Glomerular endothelial cell (primary cell): Measurements from ENCODE around the gene DPF3. TPM values are rescaled to one million over a fixed set of nuclear protein-coding genes. Genes with fewer than 3 reads are reported as not detected.
A peak's percentile ranks its signal among the peaks of the same experiment; 100 is the strongest.

Experiments
- DNase-seq: peaks from one replicate; pipeline ENCODE4 v3.0.0-alpha.2; 2011; ENCODE audit warnings: low read depth, low spot score; ENCODE audit errors: extremely low read depth
- total RNA-seq: library from RNA; depleted of rRNA; stranded (reverse); fragments of >200 nt; gene quantifications from 2 replicates; pipeline ENCODE4 v1.2.3, GENCODE V29; 2015

The DPF3 gene
- total RNA-seq, 1 donor from 2014 or later, result 6.2 TPM

DNA sequence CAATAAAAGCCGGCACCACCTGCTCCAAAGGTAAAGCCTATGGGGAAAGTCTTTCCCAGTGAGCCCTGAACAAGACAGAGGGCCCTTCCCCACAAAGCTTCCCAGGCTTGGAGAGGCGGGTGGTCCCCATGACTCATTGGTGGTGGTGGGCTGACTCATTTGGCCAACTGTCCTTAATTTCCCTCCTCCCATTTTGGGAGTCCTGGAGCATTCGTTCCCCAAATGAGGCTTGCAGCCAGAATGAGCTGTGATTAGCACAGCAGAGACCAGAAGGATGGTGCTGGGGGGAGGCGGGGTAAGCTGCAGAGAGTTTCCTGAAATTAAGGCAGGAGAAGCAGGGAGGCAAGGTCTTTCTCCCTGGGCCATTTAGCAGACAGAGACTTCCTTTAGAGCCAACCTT, 241.7 kb downstream of the DPF3 start:
- DNase-seq, result no peak

DNA sequence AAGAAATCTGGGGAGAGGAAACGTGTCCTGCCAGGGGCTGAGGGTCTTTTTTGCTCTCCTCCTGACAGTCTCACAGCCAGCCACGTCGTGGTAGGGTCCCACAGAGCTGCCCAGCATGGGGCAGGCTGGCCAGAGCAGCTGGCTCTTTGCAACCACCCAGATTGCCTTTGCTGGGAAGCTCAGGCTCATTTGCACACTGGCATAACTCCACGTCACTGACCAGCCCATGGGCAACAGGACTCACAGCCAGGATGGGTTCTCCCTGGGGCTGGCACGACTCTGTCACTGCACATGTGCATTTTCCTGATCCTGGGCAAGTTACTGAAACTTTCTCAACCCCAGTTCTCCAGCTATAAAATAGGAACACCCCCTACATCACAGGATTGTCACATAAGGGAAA, 242.2 kb downstream of the DPF3 start:
- no peak for DNase-seq

DNA sequence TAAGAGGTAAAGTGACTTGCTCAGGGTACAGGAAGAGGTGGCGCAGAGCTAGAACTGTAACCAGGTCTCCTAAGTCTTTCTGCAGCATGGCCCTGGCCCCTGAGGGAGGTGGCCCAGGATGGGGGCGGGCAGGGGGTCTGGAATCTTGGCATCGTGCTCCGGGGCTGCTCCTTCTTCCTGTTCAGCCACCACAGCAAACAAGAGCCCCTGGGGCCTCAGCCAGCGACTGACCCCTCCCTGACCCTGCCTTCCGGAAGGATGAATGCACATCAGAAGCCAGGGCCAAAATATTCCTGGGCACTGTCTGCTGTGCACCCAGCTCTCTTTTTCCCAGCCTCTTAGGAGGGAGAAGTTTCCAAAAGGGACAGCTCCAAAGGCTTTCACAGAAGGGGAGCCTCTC, 242.8 kb downstream of the DPF3 start:
- DNase-seq, result no peak

DNA sequence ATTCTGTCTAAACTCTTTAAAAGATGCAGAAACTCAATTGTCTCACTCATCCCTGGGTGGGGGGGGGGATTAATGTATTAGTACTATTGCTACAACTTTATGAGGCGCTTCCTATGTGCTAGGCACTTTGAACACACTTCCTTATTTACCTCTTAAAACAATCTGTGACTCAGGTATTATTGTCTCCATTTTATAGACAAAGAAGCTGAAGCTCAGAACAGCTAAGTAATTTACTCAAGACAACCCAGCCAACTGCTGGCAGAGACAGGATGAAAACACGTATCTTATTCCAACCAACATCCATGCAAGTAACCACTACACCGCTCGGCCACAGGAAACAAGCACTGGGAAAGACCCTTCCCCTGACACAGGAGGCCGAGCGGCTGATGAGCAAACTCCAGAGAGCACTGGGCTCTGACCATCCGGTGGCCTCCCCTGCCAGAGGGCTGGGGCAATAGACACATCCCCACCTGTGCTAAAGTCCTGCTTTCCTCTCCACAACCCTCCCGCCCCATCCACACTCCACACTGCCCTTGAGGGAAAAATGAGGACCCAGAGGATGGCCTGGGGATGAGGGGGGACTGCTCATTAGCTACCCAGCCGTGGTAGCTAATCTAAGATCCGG, 244.2 kb downstream of the DPF3 start:
- DNase-seq, result no peak

DNA sequence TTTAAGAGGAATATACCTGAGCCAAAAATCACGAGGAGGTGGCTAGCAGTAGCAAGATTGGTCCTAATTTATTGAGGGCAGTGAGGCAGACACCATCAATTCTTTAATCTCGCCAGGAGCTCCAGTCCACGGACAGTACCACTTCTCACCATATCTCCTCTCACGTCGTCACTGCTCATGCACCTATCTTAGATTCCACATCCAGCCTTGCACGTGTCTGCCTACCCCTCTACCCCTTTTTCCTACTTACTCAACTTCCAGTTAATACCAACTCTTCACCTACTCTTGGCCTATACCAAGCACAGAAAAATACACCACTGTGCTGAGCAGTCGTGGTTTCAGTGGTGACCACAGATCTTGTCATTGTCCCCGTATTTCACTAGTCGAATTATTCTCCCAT, 246.1 kb downstream of the DPF3 start:
- no peak for DNase-seq

DNA sequence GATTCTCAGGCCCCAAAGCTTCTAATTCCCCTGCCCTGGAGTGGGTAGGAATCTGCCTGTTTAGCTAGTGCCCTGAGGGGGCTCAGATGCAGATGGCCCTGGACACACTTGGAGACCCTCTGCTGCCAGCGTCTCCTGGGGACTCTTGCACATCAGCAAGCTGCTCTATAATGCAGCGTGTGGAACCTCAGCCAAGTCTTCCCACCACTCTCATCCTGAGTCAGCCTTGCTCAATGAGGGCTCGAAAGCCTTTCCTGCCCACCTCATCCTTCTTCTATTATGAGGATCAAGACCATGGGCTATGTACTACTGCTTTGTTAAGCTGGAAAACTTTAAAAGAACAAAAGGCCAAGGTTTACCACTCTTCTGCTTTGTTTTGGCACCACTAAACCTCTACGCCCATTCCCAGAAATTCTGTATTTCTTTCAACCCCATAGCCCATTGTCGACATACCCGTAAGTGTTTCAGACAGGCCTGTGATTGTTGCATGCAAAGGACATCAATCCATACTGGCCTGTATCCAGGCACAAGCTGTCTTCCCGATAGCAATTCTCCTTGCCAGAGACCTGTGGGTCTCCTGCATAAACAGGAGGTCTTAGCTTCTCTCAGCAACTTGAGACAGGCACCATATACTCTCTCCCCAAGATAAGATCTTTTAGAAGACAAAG, 246.9 kb downstream of the DPF3 start:
- DNase-seq, result no peak

DNA sequence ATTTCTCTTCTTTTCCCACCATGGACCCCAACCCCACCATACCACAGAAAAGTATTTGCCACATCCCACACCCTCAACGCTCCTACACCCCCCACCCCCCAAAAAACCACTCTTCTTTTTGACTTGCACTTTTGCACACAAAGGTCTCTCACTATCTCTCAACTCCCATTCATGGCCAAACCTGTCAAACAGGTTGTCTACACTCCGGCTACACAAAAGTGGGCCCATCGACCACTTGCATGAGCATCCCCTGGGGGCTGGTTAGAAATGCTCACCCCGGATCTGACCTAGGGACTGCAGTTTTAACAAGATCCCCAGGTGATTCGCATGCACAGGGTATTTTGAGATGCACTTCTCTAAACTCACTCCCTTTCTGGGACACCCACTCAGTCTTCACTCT, 248.2 kb downstream of the DPF3 start:
- no peak for DNase-seq

DNA sequence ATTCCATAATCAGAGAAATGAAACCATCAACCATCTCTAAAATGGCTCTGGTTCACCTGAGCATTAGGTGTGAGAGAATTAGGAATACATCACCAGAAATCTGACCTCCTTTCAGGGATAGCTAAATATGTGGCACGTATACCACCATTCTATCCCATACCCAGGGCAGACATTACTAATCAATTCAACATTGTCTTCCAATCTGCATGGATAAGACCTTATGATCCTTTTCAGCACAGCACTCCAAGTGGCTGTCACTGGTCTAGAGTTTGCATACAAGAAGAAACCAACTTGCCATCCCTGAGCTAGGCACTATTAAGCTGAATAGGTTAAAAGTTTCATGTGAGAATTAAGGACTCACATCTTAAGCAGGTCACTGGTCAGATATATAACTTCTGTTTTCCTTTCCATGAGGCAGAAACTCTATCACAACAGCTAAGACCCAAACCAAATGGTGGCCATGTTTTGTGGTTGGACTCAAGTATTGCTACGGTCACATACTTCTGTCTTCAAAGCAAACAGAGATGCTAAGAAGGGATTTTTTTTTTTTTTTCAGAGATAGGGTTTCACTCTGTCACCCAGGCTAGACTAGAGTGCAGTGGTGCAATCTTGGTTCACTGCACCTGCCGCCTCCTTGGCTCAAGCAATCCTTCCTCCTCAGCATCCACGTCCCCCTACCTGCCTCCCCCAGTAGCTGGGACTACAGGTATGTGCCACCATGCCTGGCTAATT, 249.0 kb downstream of the DPF3 start:
- DNase-seq, result no peak

DNA sequence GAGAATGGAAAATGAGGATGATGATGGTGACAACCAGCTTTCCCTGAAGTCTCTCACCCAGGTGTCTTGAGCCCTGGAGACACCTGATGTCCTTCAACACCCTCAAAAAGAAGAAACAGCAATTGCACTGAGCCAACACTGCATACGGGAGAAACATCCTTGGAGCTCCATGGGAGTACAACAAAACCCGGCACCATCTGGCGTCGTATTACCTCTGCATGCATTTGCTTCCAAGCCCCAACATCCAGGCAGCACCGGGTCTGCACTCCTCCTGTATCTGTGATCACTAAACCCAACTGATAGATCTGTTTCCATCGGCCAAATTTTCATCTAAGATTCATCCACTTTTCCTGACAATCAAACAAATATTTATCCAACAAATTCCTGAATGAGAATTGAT, 249.9 kb downstream of the DPF3 start:
- no peak for DNase-seq

DNA sequence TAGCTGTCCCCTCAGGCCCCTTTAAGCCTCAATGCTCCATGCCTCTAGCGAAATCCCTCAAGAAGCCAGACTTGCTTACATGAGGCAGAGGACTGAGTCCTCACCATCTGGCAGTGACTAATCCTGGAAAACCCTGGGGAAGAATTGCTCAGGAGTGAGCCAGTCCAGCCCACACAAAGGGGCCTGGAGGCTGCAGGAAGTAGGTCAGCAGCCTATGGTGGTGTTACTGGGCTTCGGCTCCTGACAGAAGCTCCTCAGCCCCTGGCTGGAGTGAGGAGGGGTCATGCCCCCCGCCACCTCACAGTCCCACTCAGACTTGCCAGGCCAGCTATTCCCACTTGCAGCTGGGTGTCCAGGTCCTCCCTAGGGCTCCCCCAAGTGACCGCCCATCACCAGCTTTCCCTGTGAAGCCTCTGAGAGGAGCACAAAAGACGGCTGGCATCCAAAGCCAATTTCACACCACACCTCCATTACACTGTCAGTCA, 250.5 kb downstream of the DPF3 start:
- DNase-seq, result peak; percentile 88

DNA sequence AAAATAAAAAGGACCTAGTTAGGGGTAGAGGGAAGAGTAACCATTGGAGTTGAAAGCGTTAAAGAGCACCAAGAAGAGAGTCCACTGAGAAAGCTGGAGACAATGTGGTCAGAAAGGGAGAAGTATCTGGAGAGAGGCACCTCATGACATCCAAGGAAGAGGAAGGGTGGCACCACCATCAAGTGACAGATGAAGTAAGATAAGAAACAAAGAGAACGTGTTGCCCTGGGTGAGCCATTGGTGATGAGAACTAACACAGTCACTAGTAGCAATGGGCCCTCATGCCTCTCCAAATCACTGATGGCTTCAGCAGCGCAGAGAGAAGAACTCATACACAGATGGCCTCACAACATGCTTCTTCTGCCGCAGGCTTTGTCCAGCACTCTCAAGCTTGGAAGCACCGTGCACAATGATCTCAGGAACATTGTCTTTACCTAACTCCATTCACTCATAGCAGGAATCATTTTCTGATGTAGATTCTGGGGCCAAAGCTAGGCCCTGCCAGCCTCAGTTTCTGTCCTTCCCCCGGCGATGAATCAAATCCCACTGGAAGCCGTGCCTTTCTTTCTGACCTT, 252.9 kb downstream of the DPF3 start:
- no peak for DNase-seq

DNA sequence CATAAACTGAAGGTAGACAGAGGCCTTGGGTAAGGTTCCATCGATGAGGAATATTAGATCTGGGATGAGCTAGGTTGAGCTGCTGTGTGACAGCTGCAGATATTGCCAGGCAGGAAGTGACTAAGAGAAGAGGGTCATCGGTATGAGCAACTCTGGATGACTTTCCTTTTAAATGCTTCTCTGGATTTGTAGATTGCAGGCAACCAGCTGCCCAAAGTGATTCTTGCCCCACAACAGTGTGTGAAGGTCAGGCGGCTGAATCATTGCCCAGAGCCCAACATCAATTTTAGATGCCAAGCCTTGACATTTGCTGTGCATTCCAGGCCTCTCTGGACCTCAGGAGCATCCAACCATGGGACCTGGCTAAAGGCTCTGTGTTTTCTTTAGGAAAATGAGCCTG, 255.9 kb downstream of the DPF3 start:
- no peak for DNase-seq

DNA sequence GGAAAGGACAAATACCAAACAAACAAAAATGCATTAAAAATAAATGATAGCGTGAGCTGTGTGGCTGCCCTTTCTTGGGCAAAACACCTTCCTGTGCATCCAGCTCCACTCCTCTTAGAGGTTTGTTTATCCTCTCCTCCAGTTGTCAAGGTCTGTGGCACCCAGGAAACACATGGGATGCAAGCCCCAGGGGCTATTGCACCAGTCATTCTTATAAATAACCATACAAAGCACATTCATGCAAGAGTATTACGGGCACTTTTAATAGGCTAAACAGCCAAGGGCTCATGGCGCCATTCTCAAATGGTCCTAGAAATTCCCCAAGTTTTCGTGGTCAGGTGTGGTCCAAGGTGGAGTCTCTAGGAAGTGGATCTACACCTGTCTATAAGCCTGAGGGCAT, 257.0 kb downstream of the DPF3 start:
- no peak for DNase-seq

DNA sequence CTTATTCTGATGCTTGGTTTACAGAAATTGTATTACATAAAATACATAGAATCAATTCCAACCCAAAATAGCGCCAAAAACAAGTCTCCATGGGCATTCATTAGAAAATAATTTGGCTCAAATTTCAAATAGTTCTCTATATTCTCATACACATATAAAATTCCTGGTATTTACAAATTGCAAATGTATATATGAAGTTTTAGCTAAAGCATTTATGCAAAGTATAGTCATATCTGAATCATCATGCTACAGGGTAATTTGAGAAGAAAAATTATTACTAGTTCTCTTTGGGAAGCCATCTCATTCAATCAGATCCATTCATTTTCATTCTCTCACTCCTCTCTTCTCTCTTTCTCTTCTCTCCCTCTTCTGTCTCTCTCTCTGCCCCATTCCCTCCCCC, 257.8 kb downstream of the DPF3 start:
- DNase-seq, result no peak

DNA sequence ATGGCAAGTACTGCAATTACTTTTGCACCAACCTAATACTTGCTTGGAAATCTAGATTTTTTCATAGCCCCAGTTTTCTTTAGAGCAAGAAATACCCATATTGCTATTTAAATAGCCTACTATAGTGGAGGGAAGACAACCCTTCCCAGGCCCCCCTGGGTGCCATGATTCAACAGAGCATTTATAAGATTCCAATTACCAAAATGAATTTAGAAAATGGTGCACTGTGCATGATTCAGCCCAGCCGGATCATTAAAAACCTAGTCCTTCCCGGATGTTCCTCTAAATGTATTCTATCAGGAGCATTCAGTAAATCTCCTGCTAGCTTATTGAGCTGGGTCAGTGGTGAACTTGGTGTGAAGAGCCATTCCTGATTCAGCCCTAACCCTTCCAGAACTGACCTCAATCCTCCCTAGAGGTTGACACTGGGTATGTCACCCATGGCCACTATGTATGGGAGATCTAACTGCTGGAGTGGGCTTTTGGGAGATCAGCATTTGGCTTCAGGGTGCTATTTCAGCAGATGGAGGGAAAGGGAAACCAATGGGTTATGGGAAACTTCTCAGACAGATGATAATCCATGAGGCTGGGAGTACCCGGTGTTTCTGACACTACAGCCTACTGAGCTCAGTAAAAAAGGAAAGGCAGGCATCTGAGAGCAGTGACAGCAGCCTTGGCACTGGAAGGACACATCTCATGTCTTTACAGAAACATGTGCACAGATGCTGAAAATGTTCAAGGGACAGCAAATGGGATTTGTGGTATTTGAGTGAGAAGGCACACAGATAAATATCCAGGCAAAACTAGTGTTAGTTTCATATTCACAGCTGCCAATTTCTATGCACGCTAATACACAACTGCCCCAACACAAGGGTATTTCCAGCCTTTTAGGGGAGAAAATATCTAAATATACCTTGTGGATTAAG, 258.9 kb downstream of the DPF3 start:
- DNase-seq, result no peak

DNA sequence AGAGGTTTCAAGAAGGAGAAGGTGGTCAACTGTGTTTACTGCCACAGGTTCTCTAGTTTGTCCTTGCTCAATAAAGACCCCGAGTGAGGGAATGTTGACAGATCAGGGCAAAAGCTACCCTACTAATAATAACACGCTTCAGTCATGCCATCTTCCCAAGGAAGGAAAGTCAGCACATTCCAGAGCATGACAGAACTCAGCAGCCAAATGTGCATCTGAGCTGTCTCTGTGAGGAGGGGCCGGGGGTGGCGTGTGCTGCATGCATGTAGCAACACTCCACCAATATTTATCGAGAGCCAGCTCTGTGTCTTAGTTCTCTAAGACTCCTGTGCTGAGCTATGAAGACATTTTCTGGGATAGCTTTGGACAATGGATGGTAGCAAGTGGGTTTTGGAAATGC, 260.4 kb downstream of the DPF3 start:
- no peak for DNase-seq

DNA sequence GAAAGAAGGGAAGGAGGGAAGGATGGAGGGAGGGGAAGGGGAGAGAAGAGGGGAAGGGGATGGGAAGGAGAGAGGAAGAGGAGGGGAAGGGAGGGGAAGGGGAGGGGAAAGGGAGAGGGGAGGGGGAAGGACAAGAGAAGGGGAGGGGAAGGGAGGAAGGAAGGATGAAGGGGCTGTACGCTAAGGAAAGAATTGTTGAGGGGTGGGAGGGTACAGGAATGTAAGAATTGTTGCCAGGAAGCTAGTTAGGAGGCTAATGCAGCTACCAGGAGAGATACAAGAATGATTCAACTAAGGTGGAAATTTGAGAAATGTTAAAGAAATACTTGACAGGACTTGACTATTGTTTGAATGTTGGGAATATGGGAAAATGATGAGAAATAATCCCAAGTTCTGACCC, 261.2 kb downstream of the DPF3 start:
- no peak for DNase-seq

DNA sequence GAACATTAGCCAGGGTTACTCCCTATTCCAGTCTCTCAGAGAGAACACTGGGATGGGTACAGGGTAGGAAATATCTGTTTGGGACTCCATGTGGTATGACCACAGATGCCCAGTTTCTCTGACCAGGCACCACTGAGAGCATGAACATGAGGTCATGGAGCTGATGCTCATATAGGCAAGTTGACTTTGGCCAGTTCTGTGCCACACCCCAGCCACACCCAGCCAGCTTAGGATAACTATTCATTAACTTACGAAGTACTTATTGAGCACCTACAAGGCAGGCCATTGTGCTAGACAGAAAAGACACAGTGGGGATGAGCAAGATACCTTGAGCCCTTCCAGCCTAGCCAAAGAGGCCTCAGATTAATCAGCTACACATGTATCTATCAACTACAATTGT, 262.5 kb downstream of the DPF3 start:
- DNase-seq, result no peak

DNA sequence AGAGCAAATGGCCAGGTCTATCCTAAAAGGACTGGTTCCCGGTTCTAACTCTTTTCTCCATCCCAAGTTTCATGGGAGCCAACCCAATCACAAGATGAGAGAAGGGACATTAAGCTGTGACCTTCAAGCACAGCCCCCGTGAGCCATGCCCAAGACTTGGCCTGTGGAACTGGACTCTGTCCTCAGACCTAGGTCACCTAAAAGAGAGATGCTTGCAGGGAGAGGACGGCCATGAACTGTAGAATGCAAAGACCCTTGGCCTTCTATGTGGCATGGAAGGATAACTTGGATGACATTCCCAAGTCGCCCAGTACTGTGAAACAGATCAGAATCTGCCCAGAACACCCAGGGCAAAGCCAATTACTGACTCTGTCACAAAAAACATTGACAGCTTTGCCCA, 263.5 kb downstream of the DPF3 start:
- no peak for DNase-seq

DNA sequence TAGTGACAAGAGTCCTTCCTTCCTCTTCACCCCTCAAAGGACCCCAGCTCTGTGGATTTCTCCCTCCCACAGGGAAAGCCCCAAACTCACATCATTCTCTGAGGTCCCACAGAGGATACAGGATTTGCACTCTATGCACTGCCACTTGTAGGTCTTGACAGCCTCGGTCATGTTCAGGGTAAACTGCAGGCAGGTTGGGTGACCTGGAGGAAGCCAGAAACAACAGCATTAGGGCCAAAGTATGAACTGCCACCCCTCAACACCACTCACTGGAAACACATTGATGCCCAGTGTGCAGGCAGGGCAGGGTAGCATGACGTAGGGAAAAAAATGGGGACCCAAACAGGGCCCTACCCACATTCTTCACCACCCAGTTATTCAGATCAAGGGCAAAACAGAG, 264.4 kb downstream of the DPF3 start:
- no peak for DNase-seq

DNA sequence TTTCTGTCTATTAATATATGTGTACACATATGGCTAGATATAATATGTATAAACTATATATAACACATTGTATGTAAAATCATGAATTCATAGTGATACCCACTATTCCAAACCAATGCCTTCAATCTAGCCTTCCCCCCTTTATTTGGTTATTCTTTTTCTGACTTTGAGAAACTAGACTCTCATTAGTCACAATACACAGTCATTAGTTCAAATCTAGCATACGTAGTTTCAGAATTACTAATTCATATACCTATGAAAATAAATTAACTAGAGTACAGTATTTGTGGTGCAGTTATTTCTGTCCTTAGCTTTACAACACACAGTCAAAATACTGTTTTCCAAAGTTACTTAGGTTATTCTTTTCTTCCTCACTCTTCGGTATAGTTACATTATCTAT, 268.2 kb downstream of the DPF3 start:
- DNase-seq, result no peak
